Measurements from ENCODE around the gene HAPLN3. TPM values are rescaled to one million over a fixed set of nuclear protein-coding genes. Genes with fewer than 3 reads are reported as not detected.

The HAPLN3 gene
- total and polyA plus RNA-seq, 10 of the 15 experiments (the other 5 are each of a cell fraction or from before 2014, with no cell fraction given), result 0.20 to 5.0 (median 1.4) TPM; not detected in 1

DNA sequence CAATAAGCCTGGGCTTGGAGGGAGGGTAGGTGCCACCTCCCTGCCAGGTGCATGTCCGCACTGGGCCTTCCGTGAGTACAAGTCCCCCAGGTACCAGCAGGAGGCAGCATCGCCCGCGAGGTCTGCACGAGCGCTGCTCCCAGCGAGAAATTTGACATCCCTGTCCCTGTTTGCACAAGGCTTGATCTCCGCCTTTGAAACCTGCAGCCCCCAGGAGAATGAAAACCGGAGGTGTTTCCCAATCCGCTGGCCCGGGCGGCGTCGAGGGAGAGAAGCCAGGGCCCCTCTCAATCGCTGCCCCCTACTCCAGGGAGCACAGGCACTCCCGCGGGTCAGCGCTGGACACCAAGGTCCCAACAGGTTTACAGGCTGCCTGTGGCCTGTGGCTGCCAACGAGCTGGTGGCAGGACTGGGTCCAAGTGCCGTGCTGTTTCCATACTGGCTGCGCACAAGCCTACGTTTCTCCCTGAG lies 961 bp downstream of the HAPLN3 start:
- FAIRE-seq (no peak), ATAC-seq (peak; percentile 75), DNase-seq (ENCODE audit: low read depth, low spot score) (no peak)
- Histone ChIP-seq H3K36me3 (ENCODE audit: control insufficient read depth in 2 of 2, insufficient read depth in 2 of 2, low read length in 1 of 2) (no peaks in the 10 kb centered on the region), H3K27ac (ENCODE audit: control insufficient read depth, insufficient read depth) (no peak overlapping the region), H3K9me3 (replicated peaks; ENCODE audit: control insufficient read depth, insufficient read depth, low read length) (no peaks in the 10 kb centered on the region), H3K79me2 (ENCODE audit: control insufficient read depth, insufficient read depth, low read length) (no peaks in the 10 kb centered on the region), H3K4me2 (ENCODE audit: control insufficient read depth, insufficient read depth) (peak overlapping the region; percentile 14), H4K20me1 (ENCODE audit: control insufficient read depth, insufficient read depth) (no peaks in the 10 kb centered on the region), H3K4me1 (ENCODE audit: control insufficient read depth, insufficient read depth, low read length) (peaks cover 3% of the 10 kb centered on the region), H3K9ac (ENCODE audit: control insufficient read depth, insufficient read depth, low read length) (no peak overlapping the region), H3K4me3 (peak overlapping the region; percentile 38; the same call in 1 of the 2 replicates), H3K27me3 (replicated peaks in 1 of 2; ENCODE audit: control insufficient read depth in 2 of 2, insufficient read depth in 2 of 2, low read length in 1 of 2) (peaks cover 0 to 5% of the 10 kb centered on the region in 2 experiments; a peak in 2 of 4 replicates), H2AFZ (ENCODE audit: control insufficient read depth, low read depth, low read length) (0 out of 2 replicates have a peak overlapping the region, but pooled peaks have one; percentile 8)
- ChIA-PET SMC1A (ENCODE audit: uncharacterized antibody, unreplicated experiment) (no interaction called here), POLR2A (no interaction called here), RAD21 (ENCODE audit: unreplicated experiment) (interaction anchor here (1.0 kb wide), 1 partner anchor 16 kb away, joined by 3 read pairs; no protein-coding TSS in a partner anchor), CTCF (interaction anchor here (0.7 to 2.9 kb wide), 4 partner anchors 11 to 209 kb away, joined by 3 to 18 read pairs (median 6); no protein-coding TSS in a partner anchor)
- intact Hi-C loops (cut with micrococcal nuclease; ENCODE audit: unreplicated experiment), result loop anchor here (1.0 to 2.0 kb wide), 4 partner anchors 122 to 282 kb away; no protein-coding TSS in a partner anchor
- WGBS (ENCODE audit: insufficient coverage, insufficient replicate concordance, low lambda C conversion rate, missing lambda C conversion rate), result 9% methylated on average over 23 of the region's 23 CpGs
- in situ Hi-C loops (cut with MboI), result no loop called here
- BruUV-seq (replicated peaks), result no TSS peak
- TF ChIP-seq TCF7 (IDR thresholded peaks at IDR 0.05; ENCODE audit: borderline replicate concordance) (no peak), ZZZ3 (IDR thresholded peaks at IDR 0.05; ENCODE audit: control insufficient read depth, insufficient read length, low read depth) (no peak), ZNF24 (IDR thresholded peaks at IDR 0.05) (no peak), SMARCA5 (IDR thresholded peaks at IDR 0.05) (peak; percentile 56; the same call in 1 of the 2 replicates), TAF1 (IDR thresholded peaks at IDR 0.05; ENCODE audit: borderline replicate concordance, low read depth, low read length) (no peak), CEBPB (IDR thresholded peaks at IDR 0.05; ENCODE audit: borderline replicate concordance in 1 of 2, low read depth in 2 of 2, low read length in 2 of 2) (no peak), SIX5 (IDR thresholded peaks at IDR 0.05; ENCODE audit: low read depth, low read length, severe bottlenecking) (no peak), TARDBP (IDR thresholded peaks at IDR 0.05; ENCODE audit: borderline replicate concordance) (no peak), GATAD2B (conservative IDR thresholded peaks at IDR 0.05; ENCODE audit: low read depth) (no peak), IKZF2 (IDR thresholded peaks at IDR 0.05) (no peak), RUNX3 (IDR thresholded peaks at IDR 0.05; ENCODE audit: low read length) (no peak), BACH1 (IDR thresholded peaks at IDR 0.05; ENCODE audit: borderline replicate concordance) (no peak), HDAC6 (IDR thresholded peaks at IDR 0.05; ENCODE audit: unreplicated experiment) (no peak), POLR2AphosphoS2 (IDR thresholded peaks at IDR 0.05; ENCODE audit: low read depth, low read length) (no peak), SMC3 (IDR thresholded peaks at IDR 0.05; ENCODE audit: borderline replicate concordance, low read length) (peak; percentile 42), CHD1 (IDR thresholded peaks at IDR 0.05; ENCODE audit: low read depth, low read length) (no peak), POU2F2 (IDR thresholded peaks at IDR 0.05; ENCODE audit: borderline replicate concordance, low read depth, low read length) (no peak), ZNF384 (IDR thresholded peaks at IDR 0.05; ENCODE audit: borderline replicate concordance, low read depth, low read length) (no peak; the same call in 1 of the 2 replicates), SP1 (IDR thresholded peaks at IDR 0.05; ENCODE audit: low read depth, low read length) (no peak), MEF2B (IDR thresholded peaks at IDR 0.05; ENCODE audit: partially characterized antibody, poor library complexity, severe bottlenecking) (no peak), MYC (IDR thresholded peaks at IDR 0.05; ENCODE audit: insufficient read depth, insufficient read length, insufficient replicate concordance, low read length, severe bottlenecking) (no peak), MTA3 (IDR thresholded peaks at IDR 0.05; ENCODE audit: borderline replicate concordance, low read length) (no peak), IKZF1 (conservative IDR thresholded peaks at IDR 0.05) (no peak)
- TF ChIP-seq, protein P1, sequence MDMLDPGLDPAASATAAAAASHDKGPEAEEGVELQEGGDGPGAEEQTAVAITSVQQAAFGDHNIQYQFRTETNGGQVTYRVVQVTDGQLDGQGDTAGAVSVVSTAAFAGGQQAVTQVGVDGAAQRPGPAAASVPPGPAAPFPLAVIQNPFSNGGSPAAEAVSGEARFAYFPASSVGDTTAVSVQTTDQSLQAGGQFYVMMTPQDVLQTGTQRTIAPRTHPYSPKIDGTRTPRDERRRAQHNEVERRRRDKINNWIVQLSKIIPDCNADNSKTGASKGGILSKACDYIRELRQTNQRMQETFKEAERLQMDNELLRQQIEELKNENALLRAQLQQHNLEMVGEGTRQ (IDR thresholded peaks at IDR 0.05; ENCODE audit: borderline replicate concordance, low read depth, low read length), result no peak
- TF ChIP-seq, protein P2, sequence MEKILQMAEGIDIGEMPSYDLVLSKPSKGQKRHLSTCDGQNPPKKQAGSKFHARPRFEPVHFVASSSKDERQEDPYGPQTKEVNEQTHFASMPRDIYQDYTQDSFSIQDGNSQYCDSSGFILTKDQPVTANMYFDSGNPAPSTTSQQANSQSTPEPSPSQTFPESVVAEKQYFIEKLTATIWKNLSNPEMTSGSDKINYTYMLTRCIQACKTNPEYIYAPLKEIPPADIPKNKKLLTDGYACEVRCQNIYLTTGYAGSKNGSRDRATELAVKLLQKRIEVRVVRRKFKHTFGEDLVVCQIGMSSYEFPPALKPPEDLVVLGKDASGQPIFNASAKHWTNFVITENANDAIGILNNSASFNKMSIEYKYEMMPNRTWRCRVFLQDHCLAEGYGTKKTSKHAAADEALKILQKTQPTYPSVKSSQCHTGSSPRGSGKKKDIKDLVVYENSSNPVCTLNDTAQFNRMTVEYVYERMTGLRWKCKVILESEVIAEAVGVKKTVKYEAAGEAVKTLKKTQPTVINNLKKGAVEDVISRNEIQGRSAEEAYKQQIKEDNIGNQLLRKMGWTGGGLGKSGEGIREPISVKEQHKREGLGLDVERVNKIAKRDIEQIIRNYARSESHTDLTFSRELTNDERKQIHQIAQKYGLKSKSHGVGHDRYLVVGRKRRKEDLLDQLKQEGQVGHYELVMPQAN (conservative IDR thresholded peaks at IDR 0.05), result no peak
